RWPE1 (cell line): ENCODE data around the gene STK32B.
"Not testable (repeated sequence)": the region's sequence is repeated elsewhere in the genome, so short reads cannot be mapped to it uniquely, and the experiment has no call there.

ENCODE experiments used
- CTCF ChIA-PET: fragments of 350-600 bp; sonication (Branson Sonifier 250); formaldehyde crosslinking; extraction: SDS; loops from one replicate; lab custom pipeline; 2021; lab: Yijun Ruan, JAX
- POLR2A ChIA-PET: fragments of 400-600 bp; formaldehyde crosslinking; extraction: SDS; loops from one replicate; lab custom pipeline; 2020; ENCODE audit warnings: antibody characterized with exemption; ENCODE audit not compliant: low non-redundant PET; lab: Yijun Ruan, JAX
- DNase-seq: peaks from one replicate; pipeline ENCODE4 v3.0.0; 2012; ENCODE audit warnings: low spot score
- H3K27ac ChIP-seq: fragments of 450-650 bp; 2 replicates; pipeline ENCODE4 v1.5.1; 2017
- CTCF ChIP-seq: fragments of 450-650 bp; conservative IDR thresholded peaks from 2 replicates; pipeline ENCODE4 v1.5.1; 2017; ENCODE audit warnings: low read depth, mild to moderate bottlenecking

Gene STK32B

DNA sequence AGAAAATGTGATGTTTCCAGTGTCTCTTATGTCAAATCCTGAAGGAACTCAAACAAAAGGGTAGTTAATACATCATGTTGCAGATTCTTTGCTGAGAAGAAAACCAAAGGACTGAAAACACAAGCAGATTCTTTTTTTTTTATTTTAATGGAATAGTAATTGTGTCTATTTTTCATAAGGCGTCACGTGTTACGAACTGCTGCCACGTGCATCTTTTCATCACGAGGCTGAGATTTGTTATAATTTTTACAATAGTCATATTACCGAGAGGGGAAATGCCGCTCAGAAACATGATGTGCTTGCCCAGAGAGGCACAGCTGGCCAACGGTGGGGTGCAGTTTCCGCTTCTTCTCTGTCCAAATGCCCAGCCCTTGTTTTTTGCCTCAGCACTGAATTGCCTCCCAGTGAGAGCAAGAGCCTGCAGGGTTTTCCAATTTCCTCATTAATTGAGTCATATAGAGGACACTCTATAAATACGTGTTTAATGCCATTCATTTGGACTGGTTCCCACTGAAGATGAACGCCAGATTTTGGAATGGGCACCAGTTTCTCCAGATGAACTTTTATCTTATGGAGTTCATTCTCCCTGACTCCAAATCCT is 225.3 kb downstream of the STK32B start:
- H3K27ac ChIP-seq, result no peak overlapping the region
- ChIA-PET POLR2A (no interaction called here), CTCF (no interaction called here)
- TF ChIP-seq CTCF, result no peak
- no peak for DNase-seq

GRCh38 chr4:5277079-5277478 is 225.8 kb downstream of the STK32B start:
- POLR2A ChIA-PET, result no interaction called here
- no peak for TF ChIP-seq CTCF
- CTCF ChIA-PET, result interaction anchor here (0.6 kb wide), 1 partner anchor 627 kb away, joined by 3 read pairs; no protein-coding TSS in a partner anchor
- no peak for DNase-seq
- H3K27ac ChIP-seq, result no peak overlapping the region

DNA sequence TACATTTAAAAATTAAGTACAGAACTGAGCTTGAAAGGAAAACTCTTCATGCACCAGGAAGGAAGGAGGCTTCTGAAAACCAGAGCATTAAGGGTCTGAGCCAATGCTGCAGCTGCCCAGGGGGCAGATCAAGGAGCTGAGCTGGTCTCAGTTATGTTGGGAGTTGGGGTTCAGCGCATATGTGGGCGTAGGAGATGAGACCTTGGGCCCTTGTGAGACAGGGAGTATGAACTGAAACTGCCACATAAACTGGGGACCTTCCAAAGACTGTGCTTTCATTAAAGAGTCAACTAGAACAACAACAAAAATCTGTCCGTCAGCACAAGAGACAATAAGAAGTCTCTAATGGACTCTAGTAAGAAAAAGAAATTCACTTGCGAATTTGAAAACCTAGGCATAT is 226.9 kb downstream of the STK32B start:
- ChIA-PET POLR2A (no interaction called here), CTCF (no interaction called here)
- no peak overlapping the region for H3K27ac ChIP-seq
- no peak for TF ChIP-seq CTCF
- no peak for DNase-seq

GRCh38 chr4:5280069-5280468 is 228.8 kb downstream of the STK32B start:
- POLR2A ChIA-PET, result not testable (repeated sequence)

GRCh38 chr4:5280828-5281227 is 229.5 kb downstream of the STK32B start:
- no peak for TF ChIP-seq CTCF
- no peak overlapping the region for H3K27ac ChIP-seq
- POLR2A ChIA-PET, result no interaction called here
- CTCF ChIA-PET, result no interaction called here
- no peak for DNase-seq

More at GRCh38 chr4:5280069-5280468, 228.8 kb downstream of the STK32B start:
- CTCF ChIA-PET, DNase-seq, H3K27ac ChIP-seq: not testable (repeated sequence)

DNA sequence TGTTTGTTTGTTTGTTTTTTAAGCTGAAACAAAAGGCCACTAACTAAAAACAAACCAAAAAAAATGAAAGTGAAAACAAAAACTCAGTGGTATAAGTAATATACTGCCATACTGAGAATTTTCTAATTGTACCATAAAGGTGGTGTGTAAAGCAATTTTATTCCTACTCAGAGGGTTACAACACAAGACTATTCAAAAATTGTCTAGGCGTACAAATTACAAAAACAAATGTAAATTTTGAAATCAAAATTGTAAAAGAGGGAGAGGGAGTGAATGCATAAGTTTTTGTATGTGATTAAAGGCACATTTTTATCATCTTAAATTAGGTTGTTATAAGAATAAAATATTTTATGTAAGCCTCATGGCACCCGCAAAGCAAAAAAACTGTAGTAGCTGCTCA is 232.6 kb downstream of the STK32B start:
- ChIA-PET CTCF (no interaction called here), POLR2A (no interaction called here)
- TF ChIP-seq CTCF, result no peak
- DNase-seq, result no peak
- no peak overlapping the region for H3K27ac ChIP-seq

DNA sequence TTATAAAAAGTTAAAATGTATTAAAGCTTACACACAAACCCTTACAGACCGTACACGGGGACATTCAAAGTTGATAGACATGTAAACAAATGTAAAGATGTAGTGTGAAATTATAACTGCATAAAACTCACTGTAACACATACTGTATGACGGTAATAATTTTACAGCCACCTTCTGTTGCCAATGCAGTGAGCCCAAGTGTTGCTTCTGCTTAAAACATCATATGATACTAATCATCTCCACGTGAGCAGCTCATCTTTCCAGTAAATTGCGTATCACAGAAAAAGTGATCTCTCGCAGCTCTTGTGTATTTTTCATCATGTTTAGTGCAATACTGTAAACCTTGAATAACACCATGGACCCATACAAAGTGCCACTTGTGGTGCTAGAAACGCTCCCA is 233.2 kb downstream of the STK32B start:
- TF ChIP-seq CTCF, result no peak
- ChIA-PET POLR2A (no interaction called here), CTCF (no interaction called here)
- H3K27ac ChIP-seq, result no peak overlapping the region
- no peak for DNase-seq
